ENCODE results near the gene STRIP1. TPM values are rescaled to one million over a fixed set of nuclear protein-coding genes. Genes with fewer than 3 reads are reported as not detected.

Gene STRIP1
- total and polyA plus RNA-seq, 2 of the 8 experiments (the other 6 are each of a cell fraction or from before 2014, with no cell fraction given): 21.3 to 45.6 TPM

DNA sequence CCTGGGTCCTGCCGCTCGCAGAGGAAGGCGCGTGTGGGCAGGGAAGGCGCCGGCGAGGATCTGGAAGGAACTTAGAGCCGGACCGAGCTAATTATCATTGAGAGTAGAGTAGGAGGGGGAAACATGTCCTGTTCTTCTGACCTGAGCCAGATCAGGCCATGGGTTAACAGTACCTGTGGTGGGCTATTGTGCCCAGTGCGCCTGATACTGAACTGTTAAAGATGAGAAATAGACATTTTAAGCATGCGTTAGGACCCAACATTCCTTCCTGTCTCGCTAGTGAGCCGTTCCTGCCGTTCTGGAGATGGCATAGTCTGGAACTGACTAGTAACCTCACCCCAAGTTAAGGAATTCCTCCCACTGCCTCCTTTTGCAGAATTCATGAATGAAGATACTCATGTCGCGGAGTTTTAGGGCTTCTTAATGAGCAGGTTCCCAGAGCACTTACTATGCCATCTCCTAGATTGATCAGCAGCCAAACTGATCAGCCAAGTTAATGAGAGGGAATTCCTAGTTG is 870 bp downstream of the STRIP1 start:
- Histone ChIP-seq H2AK5ac (ENCODE audit: low read depth, low read length) (peak overlapping the region; percentile 46; the same call in 1 of the 2 replicates), H4K8ac (ENCODE audit: extremely low read depth, insufficient read depth, low read length) (no peak overlapping the region; the same call in 1 of the 2 replicates), H3K56ac (replicated peaks; ENCODE audit: insufficient read length, low read depth, low read length) (no peak overlapping the region), H3K4me1 (replicated peaks in 1 of 4; ENCODE audit: control insufficient read depth in 3 of 4, insufficient read depth in 4 of 4, low read length in 3 of 4) (peaks cover 0 to 9% (median 5%) of the 10 kb centered on the region in 4 experiments; a peak in 4 of 7 replicates), H3K4me2 (ENCODE audit: insufficient read depth in 1 of 2, low read depth in 2 of 2, low read length in 2 of 2) (peak overlapping the region; percentile 92), H3K4ac (replicated peaks; ENCODE audit: insufficient read length, low read depth, low read length) (peak overlapping the region; percentile 15), H3K27ac (ENCODE audit: low read depth, low read length) (peak overlapping the region; percentile 52; the same call in 1 of the 2 replicates), H2BK20ac (ENCODE audit: low read length) (no peak overlapping the region), H2BK15ac (ENCODE audit: low read length) (no peak overlapping the region), H3K23me2 (ENCODE audit: low read depth, low read length) (peaks cover 7% of the 10 kb centered on the region; the same call in 1 of the 2 replicates), H2BK120ac (replicated peaks; ENCODE audit: low read depth, low read length) (no peak overlapping the region), H3K4me3 (ENCODE audit: extremely low read depth in 1 of 4, insufficient read depth in 2 of 4, low read depth in 3 of 4, low read length in 4 of 4) (peak overlapping the region; percentile 71 to 97 (median 81)), H2BK5ac (ENCODE audit: low read depth, low read length) (peak overlapping the region; percentile 63), H3K36me3 (ENCODE audit: control insufficient read depth in 2 of 4, insufficient read depth in 4 of 4, low read length in 3 of 4) (peaks cover 16 to 30% (median 23%) of the 10 kb centered on the region in 4 experiments), H2BK12ac (ENCODE audit: low read depth, low read length) (no peak overlapping the region), H3K14ac (ENCODE audit: insufficient read length) (no peak overlapping the region), H3K9me3 (ENCODE audit: insufficient read depth in 2 of 2, low read depth in 1 of 2, low read length in 1 of 2) (no peaks in the 10 kb centered on the region), H3K79me2 (ENCODE audit: control insufficient read depth in 1 of 2, insufficient read depth in 2 of 2, low read length in 2 of 2) (peaks cover 9 to 27% of the 10 kb centered on the region in 2 experiments), H4K5ac (ENCODE audit: insufficient read length, low read depth, low read length) (peak overlapping the region; percentile 35), H3K27me3 (replicated peaks in 1 of 4; ENCODE audit: control insufficient read depth in 3 of 4, extremely low read depth in 1 of 4, insufficient read depth in 3 of 4, low read length in 3 of 4) (no peaks in the 10 kb centered on the region), H4K91ac (replicated peaks; ENCODE audit: insufficient read length, low read length) (no peak overlapping the region), H3K18ac (ENCODE audit: extremely low read depth, low read length) (0 out of 2 replicates have a peak overlapping the region, but pooled peaks have one; percentile 4), H3K9ac (replicated peaks in 1 of 4; ENCODE audit: extremely low read depth in 1 of 4, low read depth in 3 of 4, low read length in 3 of 4) (peak overlapping the region; percentile 81 to 99 (median 84)), H2AFZ (ENCODE audit: low read length) (no peak overlapping the region), H3K79me1 (ENCODE audit: low read depth, low read length) (peaks cover 6% of the 10 kb centered on the region), H3K23ac (ENCODE audit: insufficient read length) (no peak overlapping the region), H4K20me1 (replicated peaks in 1 of 2; ENCODE audit: control insufficient read depth in 1 of 2, insufficient read depth in 2 of 2, low read length in 2 of 2) (peaks cover 0 to 8% of the 10 kb centered on the region in 2 experiments)
- POLR2A ChIA-PET (ENCODE audit: partially characterized antibody): interaction anchor here (0.6 to 2.3 kb wide), 19 partner anchors 8 to 344 kb away, joined by 3 to 13 read pairs (median 4); partner anchors contain the start of genes AHCYL1, ALX3 and RBM15
- FAIRE-seq (no peak), DNase-seq (ENCODE audit: low read depth in 1 of 2, low spot score in 2 of 2) (no peak)
- CTCF ChIA-PET (ENCODE audit: partially characterized antibody): interaction anchor here (1.0 to 40.7 kb wide), 4 partner anchors 11 to 81 kb away, joined by 3 to 1450 read pairs (median 84); partner anchors contain the start of gene ALX3
- 12% methylated on average over 16 of the region's 16 CpGs; no CpG with 5 or more reads in 1 of the 2 experiments for WGBS, 2 experiments (ENCODE audit: extremely low coverage in 1 of 2, insufficient coverage in 1 of 2, insufficient read length in 1 of 2, insufficient replicate concordance in 2 of 2, low coverage in 1 of 2, low lambda C conversion rate in 2 of 2, missing lambda C conversion rate in 1 of 2)
- TF ChIP-seq, protein P1, sequence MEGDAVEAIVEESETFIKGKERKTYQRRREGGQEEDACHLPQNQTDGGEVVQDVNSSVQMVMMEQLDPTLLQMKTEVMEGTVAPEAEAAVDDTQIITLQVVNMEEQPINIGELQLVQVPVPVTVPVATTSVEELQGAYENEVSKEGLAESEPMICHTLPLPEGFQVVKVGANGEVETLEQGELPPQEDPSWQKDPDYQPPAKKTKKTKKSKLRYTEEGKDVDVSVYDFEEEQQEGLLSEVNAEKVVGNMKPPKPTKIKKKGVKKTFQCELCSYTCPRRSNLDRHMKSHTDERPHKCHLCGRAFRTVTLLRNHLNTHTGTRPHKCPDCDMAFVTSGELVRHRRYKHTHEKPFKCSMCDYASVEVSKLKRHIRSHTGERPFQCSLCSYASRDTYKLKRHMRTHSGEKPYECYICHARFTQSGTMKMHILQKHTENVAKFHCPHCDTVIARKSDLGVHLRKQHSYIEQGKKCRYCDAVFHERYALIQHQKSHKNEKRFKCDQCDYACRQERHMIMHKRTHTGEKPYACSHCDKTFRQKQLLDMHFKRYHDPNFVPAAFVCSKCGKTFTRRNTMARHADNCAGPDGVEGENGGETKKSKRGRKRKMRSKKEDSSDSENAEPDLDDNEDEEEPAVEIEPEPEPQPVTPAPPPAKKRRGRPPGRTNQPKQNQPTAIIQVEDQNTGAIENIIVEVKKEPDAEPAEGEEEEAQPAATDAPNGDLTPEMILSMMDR (IDR thresholded peaks at IDR 0.05; ENCODE audit: control extremely low read depth in 1 of 3, insufficient read depth in 1 of 3, low read depth in 1 of 3, low read length in 3 of 3): no peak
- no peak for TF ChIP-seq POU5F1 (IDR thresholded peaks at IDR 0.05; ENCODE audit: low read depth, low read length)
- TF ChIP-seq ATF2 (IDR thresholded peaks at IDR 0.05; ENCODE audit: low read length): no peak
- no peak for TF ChIP-seq CHD2 (IDR thresholded peaks at IDR 0.05; ENCODE audit: low read length)
- 0 out of 4 replicates have a peak, but pooled peaks of 1 of the 2 experiments have one; percentile 74 for TF ChIP-seq SIN3A (conservative IDR thresholded peaks at IDR 0.05 in 1 of 2, IDR thresholded peaks at IDR 0.05 in 1 of 2; ENCODE audit: low read depth in 1 of 2, low read length in 2 of 2)
- TF ChIP-seq MAX (IDR thresholded peaks at IDR 0.05): peak; percentile 59
- no peak for TF ChIP-seq SUZ12 (IDR thresholded peaks at IDR 0.05; ENCODE audit: low read length)
